Left ventricle myocardium inferior (tissue), 1 donor: Measurements from ENCODE around the gene CLSTN2. TPM values are rescaled to one million over a fixed set of nuclear protein-coding genes. Genes with fewer than 3 reads are reported as not detected.
A peak's percentile ranks its signal among the peaks of the same experiment; 100 is the strongest.

Source experiments
- DNase-seq: peaks from one replicate; pipeline ENCODE4 v3.0.0-alpha.2; 2020
- H3K27ac ChIP-seq: fragments of 200-600 bp; replicated peaks from 2 replicates; pipeline ENCODE4 v1.8.0; 2021
- H3K27me3 ChIP-seq: fragments of 200-600 bp; 2 replicates; pipeline ENCODE4 v1.8.0; 2021; ENCODE audit warnings: low read depth
- H3K36me3 ChIP-seq: fragments of 200-600 bp; 2 replicates; pipeline ENCODE4 v1.8.0; 2021
- H3K4me1 ChIP-seq: fragments of 200-600 bp; 2 replicates; pipeline ENCODE4 v1.8.0; 2021
- H3K4me3 ChIP-seq: fragments of 200-600 bp; 2 replicates; pipeline ENCODE4 v1.8.0; 2021; ENCODE audit warnings: mild to moderate bottlenecking, moderate library complexity
- H3K9me3 ChIP-seq: fragments of 200-600 bp; replicated peaks from 2 replicates; pipeline ENCODE4 v1.8.0; 2021
- CTCF ChIP-seq: fragments of 200-600 bp; IDR thresholded peaks from 2 replicates; pipeline ENCODE4 v1.8.0; 2021; ENCODE audit warnings: antibody characterized with exemption, mild to moderate bottlenecking, borderline replicate concordance
- intact Hi-C: fragments of 100-400 bp; cut with micrococcal nuclease; formaldehyde crosslinking; loops from one replicate; pipeline ENCODE4 v1.11.0; 2022
- total RNA-seq: library from RNA; stranded (reverse); fragmentation: NEBNext Ultra II Directional; extraction: Animal tissue kit (Norgen Biotek cat#: 25700); gene quantifications from one replicate; pipeline ENCODE4 v1.2.1, GENCODE V29; 2021
- donor health status: DM: no; HTN: yes; CAD: no; lungs with severe emphysema.

Gene CLSTN2
- total RNA-seq, 1 donor from 2014 or later = 7.0 TPM

DNA sequence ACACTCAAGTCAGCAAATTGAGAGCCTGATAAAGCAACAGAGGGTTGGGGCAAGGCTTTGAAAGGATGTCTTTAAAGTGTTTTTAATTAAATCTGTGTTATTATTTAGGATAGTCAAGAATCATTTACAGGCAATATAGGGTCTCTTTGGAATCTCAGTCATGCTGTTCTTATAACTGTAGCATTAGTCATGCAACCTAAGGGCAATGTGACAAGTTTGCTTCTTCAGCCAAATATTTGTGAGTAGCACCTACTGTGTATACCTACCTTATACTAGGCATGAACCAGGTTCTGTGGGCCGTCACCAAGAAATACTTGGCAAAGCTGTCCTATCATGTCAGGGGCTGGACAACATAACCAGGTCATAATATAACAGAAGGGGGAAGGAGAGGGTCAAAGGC is 558.3 kb downstream of the CLSTN2 start:
- TF ChIP-seq CTCF = no peak
- Histone ChIP-seq H3K27me3 (peaks cover 7% of the 10 kb centered on the region), H3K36me3 (no peaks in the 10 kb centered on the region), H3K9me3 (peaks cover 6% of the 10 kb centered on the region), H3K4me3 (no peak overlapping the region), H3K27ac (no peak overlapping the region), H3K4me1 (no peaks in the 10 kb centered on the region)
- intact Hi-C loops = no loop called here
- DNase-seq = no peak

DNA sequence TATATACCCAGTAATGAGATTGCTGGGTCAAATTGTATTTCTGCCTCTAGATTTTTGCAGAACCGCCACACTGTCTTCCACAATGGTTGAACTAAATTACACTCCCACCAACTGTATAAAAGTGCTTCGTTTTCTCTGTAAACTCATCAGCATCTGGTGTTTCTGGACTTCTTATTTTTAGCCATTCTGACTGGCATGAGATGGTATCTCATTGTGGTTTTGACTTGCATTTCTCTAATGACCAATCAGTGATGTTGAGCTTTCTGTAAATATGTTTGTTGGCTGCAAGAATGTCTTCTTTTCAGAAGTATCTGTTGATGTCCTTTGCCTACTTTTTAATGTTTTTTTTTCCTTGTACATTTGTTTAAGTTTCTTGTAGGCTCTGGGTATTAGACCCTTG is 560.0 kb downstream of the CLSTN2 start:
- intact Hi-C loops = no loop called here
- TF ChIP-seq CTCF = no peak

GRCh38 chr3:140497331-140497730 is 562.3 kb downstream of the CLSTN2 start:
- no peak for DNase-seq
- no peak overlapping the region for H3K27ac ChIP-seq
- peaks cover 7% of the 10 kb centered on the region for H3K27me3 ChIP-seq
- no peak overlapping the region for H3K4me3 ChIP-seq
- no peak for TF ChIP-seq CTCF
- H3K9me3 ChIP-seq = peaks cover 6% of the 10 kb centered on the region
- H3K4me1 ChIP-seq = no peaks in the 10 kb centered on the region
- intact Hi-C loops = no loop called here
- no peaks in the 10 kb centered on the region for H3K36me3 ChIP-seq

More for the DNA sequence above, 560.0 kb downstream of the CLSTN2 start:
- H3K4me1 ChIP-seq = no peaks in the 10 kb centered on the region
- no peak overlapping the region for H3K27ac ChIP-seq
- peaks cover 6% of the 10 kb centered on the region for H3K9me3 ChIP-seq
- H3K27me3 ChIP-seq = peaks cover 7% of the 10 kb centered on the region
- H3K4me3 ChIP-seq = no peak overlapping the region
- no peaks in the 10 kb centered on the region for H3K36me3 ChIP-seq
- DNase-seq = no peak

GRCh38 chr3:140499114-140499757 is 564.3 kb downstream of the CLSTN2 start:
- Histone ChIP-seq H3K27me3 (peaks cover 5% of the 10 kb centered on the region), H3K9me3 (peaks cover 6% of the 10 kb centered on the region), H3K4me1 (no peaks in the 10 kb centered on the region), H3K36me3 (no peaks in the 10 kb centered on the region), H3K4me3 (no peak overlapping the region), H3K27ac (no peak overlapping the region)
- intact Hi-C loops = no loop called here
- no peak for DNase-seq
- TF ChIP-seq CTCF = peak; percentile 62

DNA sequence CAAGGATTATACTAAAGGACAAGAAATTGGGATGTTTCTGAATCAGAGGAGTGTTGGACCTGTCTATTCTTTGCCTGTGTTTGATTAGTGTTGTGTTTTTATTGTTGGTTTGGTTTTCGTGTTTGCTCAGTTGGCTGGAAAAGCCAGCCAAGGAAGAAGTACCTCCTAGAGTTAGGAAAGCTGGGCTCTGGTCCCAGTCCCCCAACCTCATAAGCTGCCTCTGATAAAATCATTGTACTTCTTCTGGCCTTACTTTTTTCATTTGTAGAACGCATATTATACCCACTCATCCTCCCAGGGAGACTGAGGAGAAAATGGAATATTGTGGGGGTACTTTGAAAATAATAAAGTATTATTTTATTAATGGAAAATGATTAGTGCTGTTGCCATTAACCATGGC is 565.5 kb downstream of the CLSTN2 start:
- Histone ChIP-seq H3K9me3 (peaks cover 5% of the 10 kb centered on the region), H3K27me3 (no peaks in the 10 kb centered on the region), H3K27ac (no peak overlapping the region), H3K4me1 (no peaks in the 10 kb centered on the region), H3K4me3 (no peak overlapping the region), H3K36me3 (no peaks in the 10 kb centered on the region)
- no peak for DNase-seq
- TF ChIP-seq CTCF = no peak
- intact Hi-C loops = no loop called here
